ENCODE measurements around the gene DYRK1A. TPM values are rescaled to one million over a fixed set of nuclear protein-coding genes. Genes with fewer than 3 reads are reported as not detected.

DYRK1A gene
- polyA plus RNA-seq, 1 donor from 2014 or later: 94.8 TPM

DNA sequence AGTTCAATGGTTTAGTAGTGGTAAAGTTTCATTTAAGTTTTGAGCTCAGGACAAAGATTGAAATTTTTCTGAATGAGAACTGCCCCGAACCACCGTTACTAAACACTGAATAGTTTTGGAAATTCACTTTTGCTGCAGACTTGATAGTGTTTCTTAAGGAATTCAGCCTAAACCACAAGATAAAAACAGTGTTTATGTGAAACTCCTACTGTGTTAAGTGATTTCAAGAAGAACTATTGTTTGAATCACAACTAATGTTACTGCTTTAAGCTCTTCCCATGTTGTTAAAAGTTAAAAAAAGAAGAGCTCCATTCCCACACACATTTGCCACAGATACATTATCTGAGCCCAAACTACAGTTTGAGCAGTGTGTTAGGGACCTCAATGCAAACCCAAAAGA lies 159.2 kb downstream of the DYRK1A start:
- Histone ChIP-seq H3K4me3 (ENCODE audit: low read length) (no peak overlapping the region), H3K4me2 (ENCODE audit: low read length) (no peak overlapping the region), H3K9me2 (ENCODE audit: insufficient read depth, low read length) (no peaks in the 10 kb centered on the region), H3K36me3 (ENCODE audit: insufficient read depth, low read length) (no peaks in the 10 kb centered on the region), H3K9ac (ENCODE audit: low read length) (no peak overlapping the region), H3F3A (ENCODE audit: insufficient read depth, low read length, poor library complexity, severe bottlenecking) (no peaks in the 10 kb centered on the region), H3K27me3 (ENCODE audit: insufficient read depth, low read depth, low read length) (no peaks in the 10 kb centered on the region), H3K9me3 (ENCODE audit: low read length) (no peaks in the 10 kb centered on the region), H2AFZ (ENCODE audit: low read depth, low read length) (no peak overlapping the region), H3K79me2 (replicated peaks; ENCODE audit: insufficient read depth, low read length) (no peaks in the 10 kb centered on the region), H4K20me1 (ENCODE audit: insufficient read depth) (no peaks in the 10 kb centered on the region), H3K27ac (ENCODE audit: low read length) (no peak overlapping the region)
- no peak for TF ChIP-seq TAF1 (IDR thresholded peaks at IDR 0.05; ENCODE audit: low read depth)
- no peak for TF ChIP-seq SMC3 (conservative IDR thresholded peaks at IDR 0.05; ENCODE audit: poor library complexity)
- TF ChIP-seq, protein P1, sequence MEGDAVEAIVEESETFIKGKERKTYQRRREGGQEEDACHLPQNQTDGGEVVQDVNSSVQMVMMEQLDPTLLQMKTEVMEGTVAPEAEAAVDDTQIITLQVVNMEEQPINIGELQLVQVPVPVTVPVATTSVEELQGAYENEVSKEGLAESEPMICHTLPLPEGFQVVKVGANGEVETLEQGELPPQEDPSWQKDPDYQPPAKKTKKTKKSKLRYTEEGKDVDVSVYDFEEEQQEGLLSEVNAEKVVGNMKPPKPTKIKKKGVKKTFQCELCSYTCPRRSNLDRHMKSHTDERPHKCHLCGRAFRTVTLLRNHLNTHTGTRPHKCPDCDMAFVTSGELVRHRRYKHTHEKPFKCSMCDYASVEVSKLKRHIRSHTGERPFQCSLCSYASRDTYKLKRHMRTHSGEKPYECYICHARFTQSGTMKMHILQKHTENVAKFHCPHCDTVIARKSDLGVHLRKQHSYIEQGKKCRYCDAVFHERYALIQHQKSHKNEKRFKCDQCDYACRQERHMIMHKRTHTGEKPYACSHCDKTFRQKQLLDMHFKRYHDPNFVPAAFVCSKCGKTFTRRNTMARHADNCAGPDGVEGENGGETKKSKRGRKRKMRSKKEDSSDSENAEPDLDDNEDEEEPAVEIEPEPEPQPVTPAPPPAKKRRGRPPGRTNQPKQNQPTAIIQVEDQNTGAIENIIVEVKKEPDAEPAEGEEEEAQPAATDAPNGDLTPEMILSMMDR (IDR thresholded peaks at IDR 0.05; ENCODE audit: poor library complexity, severe bottlenecking): no peak
- TF ChIP-seq EZH2 (IDR thresholded peaks at IDR 0.05; ENCODE audit: borderline replicate concordance, insufficient read depth, low read length, poor library complexity, severe bottlenecking): no peak
- TF ChIP-seq RAD21 (conservative IDR thresholded peaks at IDR 0.05): no peak
- no peak for TF ChIP-seq POLR2AphosphoS5 (IDR thresholded peaks at IDR 0.05)

DNA sequence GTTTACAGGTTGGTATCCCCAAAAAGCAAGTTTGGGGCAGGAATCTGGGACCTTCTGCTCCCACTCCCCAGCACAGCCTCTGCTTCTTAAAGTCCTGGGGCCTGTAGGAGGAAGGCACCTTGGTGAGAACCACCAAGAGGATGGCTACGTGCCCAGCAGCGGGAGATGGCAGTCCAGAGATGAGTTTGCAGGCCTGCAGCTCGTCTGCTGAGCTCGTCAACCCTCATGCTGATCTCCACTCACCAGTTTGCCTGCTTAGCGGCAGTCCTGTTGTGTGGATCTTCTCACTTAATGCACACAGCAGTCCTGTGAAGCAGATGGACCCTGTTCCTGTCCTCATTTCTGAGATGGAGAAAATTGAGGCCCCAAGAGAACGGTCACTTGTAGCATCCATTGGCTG lies 160.5 kb downstream of the DYRK1A start:
- no peaks in the 10 kb centered on the region for H3K9me3 ChIP-seq (ENCODE audit: low read length)
- no peaks in the 10 kb centered on the region for H3K36me3 ChIP-seq (ENCODE audit: insufficient read depth, low read length)
- TF ChIP-seq SMC3 (conservative IDR thresholded peaks at IDR 0.05; ENCODE audit: poor library complexity): no peak
- no peak for TF ChIP-seq POLR2AphosphoS5 (IDR thresholded peaks at IDR 0.05)
- TF ChIP-seq MXI1 (conservative IDR thresholded peaks at IDR 0.05; ENCODE audit: poor library complexity, severe bottlenecking): no peak
- TF ChIP-seq TAF1 (IDR thresholded peaks at IDR 0.05; ENCODE audit: low read depth): no peak
- TF ChIP-seq, protein P2, sequence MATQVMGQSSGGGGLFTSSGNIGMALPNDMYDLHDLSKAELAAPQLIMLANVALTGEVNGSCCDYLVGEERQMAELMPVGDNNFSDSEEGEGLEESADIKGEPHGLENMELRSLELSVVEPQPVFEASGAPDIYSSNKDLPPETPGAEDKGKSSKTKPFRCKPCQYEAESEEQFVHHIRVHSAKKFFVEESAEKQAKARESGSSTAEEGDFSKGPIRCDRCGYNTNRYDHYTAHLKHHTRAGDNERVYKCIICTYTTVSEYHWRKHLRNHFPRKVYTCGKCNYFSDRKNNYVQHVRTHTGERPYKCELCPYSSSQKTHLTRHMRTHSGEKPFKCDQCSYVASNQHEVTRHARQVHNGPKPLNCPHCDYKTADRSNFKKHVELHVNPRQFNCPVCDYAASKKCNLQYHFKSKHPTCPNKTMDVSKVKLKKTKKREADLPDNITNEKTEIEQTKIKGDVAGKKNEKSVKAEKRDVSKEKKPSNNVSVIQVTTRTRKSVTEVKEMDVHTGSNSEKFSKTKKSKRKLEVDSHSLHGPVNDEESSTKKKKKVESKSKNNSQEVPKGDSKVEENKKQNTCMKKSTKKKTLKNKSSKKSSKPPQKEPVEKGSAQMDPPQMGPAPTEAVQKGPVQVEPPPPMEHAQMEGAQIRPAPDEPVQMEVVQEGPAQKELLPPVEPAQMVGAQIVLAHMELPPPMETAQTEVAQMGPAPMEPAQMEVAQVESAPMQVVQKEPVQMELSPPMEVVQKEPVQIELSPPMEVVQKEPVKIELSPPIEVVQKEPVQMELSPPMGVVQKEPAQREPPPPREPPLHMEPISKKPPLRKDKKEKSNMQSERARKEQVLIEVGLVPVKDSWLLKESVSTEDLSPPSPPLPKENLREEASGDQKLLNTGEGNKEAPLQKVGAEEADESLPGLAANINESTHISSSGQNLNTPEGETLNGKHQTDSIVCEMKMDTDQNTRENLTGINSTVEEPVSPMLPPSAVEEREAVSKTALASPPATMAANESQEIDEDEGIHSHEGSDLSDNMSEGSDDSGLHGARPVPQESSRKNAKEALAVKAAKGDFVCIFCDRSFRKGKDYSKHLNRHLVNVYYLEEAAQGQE (IDR thresholded peaks at IDR 0.05; ENCODE audit: borderline replicate concordance): no peak
- TF ChIP-seq, protein P1 (IDR thresholded peaks at IDR 0.05; ENCODE audit: poor library complexity, severe bottlenecking): no peak
- H2AFZ ChIP-seq (ENCODE audit: low read depth, low read length): no peak overlapping the region
- H3K79me2 ChIP-seq (replicated peaks; ENCODE audit: insufficient read depth, low read length): no peaks in the 10 kb centered on the region
- H3K9ac ChIP-seq (ENCODE audit: low read length): no peak overlapping the region
- no peaks in the 10 kb centered on the region for H3K27me3 ChIP-seq (ENCODE audit: insufficient read depth, low read depth, low read length)
- no peak overlapping the region for H3K4me3 ChIP-seq (ENCODE audit: low read length)
- no peak overlapping the region for H3K4me2 ChIP-seq (ENCODE audit: low read length)
- H3K9me2 ChIP-seq (ENCODE audit: insufficient read depth, low read length): no peaks in the 10 kb centered on the region
- no peaks in the 10 kb centered on the region for H3F3A ChIP-seq (ENCODE audit: insufficient read depth, low read length, poor library complexity, severe bottlenecking)
- no peaks in the 10 kb centered on the region for H4K20me1 ChIP-seq (ENCODE audit: insufficient read depth)
- H3K27ac ChIP-seq (ENCODE audit: low read length): no peak overlapping the region
